ENCODE measurements around the gene GPR33.
"Not testable (repeated sequence)": the region's sequence is repeated elsewhere in the genome, so short reads cannot be mapped to it uniquely, and the experiment has no call there.

GPR33 gene

GRCh38 chr14:31484754-31485153, 3.1 kb downstream of the GPR33 start:
- Mint-ChIP-seq H3K27ac (peak overlapping the region; percentile 74), H3K4me3 (no peak overlapping the region), H3K36me3 (ENCODE audit: low read depth) (peaks cover 5% of the 10 kb centered on the region), H3K27me3 (peaks cover 6% of the 10 kb centered on the region), H3K9me3 (peaks cover 13% of the 10 kb centered on the region), H3K4me1 (ENCODE audit: low read depth) (peaks cover 46% of the 10 kb centered on the region)
- intact Hi-C loops (cut with micrococcal nuclease): loop anchor here (5.0 kb wide), 1 partner anchor 78 kb away; the partner anchor contains the start of gene NUBPL

DNA sequence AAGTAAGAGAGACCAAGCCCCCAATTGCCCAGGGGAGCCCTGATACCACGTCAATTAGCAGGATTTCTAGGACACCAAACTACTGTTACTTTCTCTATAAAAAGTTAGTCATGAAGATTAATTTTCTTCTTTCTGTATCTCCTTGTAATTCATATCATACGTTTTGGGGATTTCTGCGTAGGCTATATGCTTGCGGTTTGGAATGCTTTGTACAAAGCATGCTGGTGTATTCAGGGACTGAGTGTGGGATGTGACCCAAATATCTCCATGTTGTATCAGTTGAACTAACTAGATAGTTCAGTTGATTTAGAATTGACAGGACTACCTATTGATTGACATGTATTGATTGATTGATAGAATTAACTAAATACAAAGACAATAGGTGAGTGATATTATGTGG, 7.7 kb downstream of the GPR33 start:
- peaks cover 25% of the 10 kb centered on the region for H3K4me1 Mint-ChIP-seq (ENCODE audit: low read depth)
- H3K27me3 Mint-ChIP-seq: peaks cover 7% of the 10 kb centered on the region
- H3K4me3 Mint-ChIP-seq: no peak overlapping the region
- H3K27ac Mint-ChIP-seq: no peak overlapping the region
- intact Hi-C loops (cut with micrococcal nuclease): no loop called here
- no peaks in the 10 kb centered on the region for H3K36me3 Mint-ChIP-seq (ENCODE audit: low read depth)
- peaks cover 8% of the 10 kb centered on the region for H3K9me3 Mint-ChIP-seq

- peaks cover 8% of the 10 kb centered on the region for H3K9me3 Mint-ChIP-seq
- intact Hi-C loops (cut with micrococcal nuclease): no loop called here
- no peak overlapping the region for H3K4me3 Mint-ChIP-seq
- peaks cover 7% of the 10 kb centered on the region for H3K27me3 Mint-ChIP-seq
- no peaks in the 10 kb centered on the region for H3K36me3 Mint-ChIP-seq (ENCODE audit: low read depth)
- H3K4me1 Mint-ChIP-seq (ENCODE audit: low read depth): peaks cover 21% of the 10 kb centered on the region
- no peak overlapping the region for H3K27ac Mint-ChIP-seq
Observed at GRCh38 chr14:31479027-31479426, 8.8 kb downstream of the GPR33 start.

- Mint-ChIP-seq H3K27me3 (peaks cover 4% of the 10 kb centered on the region), H3K27ac (no peak overlapping the region), H3K9me3 (peaks cover 18% of the 10 kb centered on the region), H3K36me3 (ENCODE audit: low read depth) (no peaks in the 10 kb centered on the region), H3K4me1 (ENCODE audit: low read depth) (peaks cover 12% of the 10 kb centered on the region), H3K4me3 (no peak overlapping the region)
- intact Hi-C loops (cut with micrococcal nuclease): no loop called here
Observed at GRCh38 chr14:31477248-31477647, 10.6 kb downstream of the GPR33 start.

- H3K27me3 Mint-ChIP-seq: peaks cover 4% of the 10 kb centered on the region
- intact Hi-C loops (cut with micrococcal nuclease): no loop called here
- peaks cover 12% of the 10 kb centered on the region for H3K4me1 Mint-ChIP-seq (ENCODE audit: low read depth)
- H3K36me3 Mint-ChIP-seq (ENCODE audit: low read depth): no peaks in the 10 kb centered on the region
- peaks cover 18% of the 10 kb centered on the region for H3K9me3 Mint-ChIP-seq
- H3K27ac Mint-ChIP-seq: no peak overlapping the region
- no peak overlapping the region for H3K4me3 Mint-ChIP-seq
Observed at GRCh38 chr14:31476131-31476866, 11.5 kb downstream of the GPR33 start.

GRCh38 chr14:31466554-31466953, 21.3 kb downstream of the GPR33 start:
- Mint-ChIP-seq H3K9me3 (peaks cover 9% of the 10 kb centered on the region), H3K27me3 (no peaks in the 10 kb centered on the region), H3K4me1 (ENCODE audit: low read depth) (peaks cover 3% of the 10 kb centered on the region), H3K36me3 (ENCODE audit: low read depth) (no peaks in the 10 kb centered on the region), H3K4me3 (no peak overlapping the region), H3K27ac (no peak overlapping the region)
- intact Hi-C loops (cut with micrococcal nuclease): no loop called here

DNA sequence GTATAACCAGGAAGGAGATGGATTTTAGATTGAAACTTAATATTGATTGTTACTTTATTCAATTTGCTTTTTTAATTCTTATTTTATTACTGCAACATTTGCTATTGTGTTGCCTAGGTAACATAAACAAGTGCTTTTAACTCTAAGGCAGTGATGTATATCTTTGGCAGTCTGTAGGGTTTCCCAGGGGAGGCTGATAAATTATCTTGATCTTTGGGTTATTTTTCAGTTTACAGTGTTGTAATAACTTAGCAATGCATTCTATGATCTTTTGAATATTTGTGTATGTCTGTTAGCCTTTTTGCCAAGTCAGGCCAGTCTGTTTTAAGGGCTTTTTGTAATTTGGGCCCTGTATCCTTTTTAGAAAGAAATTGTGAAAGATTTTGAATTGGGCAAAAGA, 22.7 kb downstream of the GPR33 start:
- Mint-ChIP-seq H3K36me3 (ENCODE audit: low read depth) (no peaks in the 10 kb centered on the region), H3K4me3 (no peak overlapping the region), H3K9me3 (peaks cover 9% of the 10 kb centered on the region), H3K4me1 (ENCODE audit: low read depth) (peaks cover 7% of the 10 kb centered on the region), H3K27ac (no peak overlapping the region), H3K27me3 (peaks cover 1% of the 10 kb centered on the region)
- intact Hi-C loops (cut with micrococcal nuclease): no loop called here

DNA sequence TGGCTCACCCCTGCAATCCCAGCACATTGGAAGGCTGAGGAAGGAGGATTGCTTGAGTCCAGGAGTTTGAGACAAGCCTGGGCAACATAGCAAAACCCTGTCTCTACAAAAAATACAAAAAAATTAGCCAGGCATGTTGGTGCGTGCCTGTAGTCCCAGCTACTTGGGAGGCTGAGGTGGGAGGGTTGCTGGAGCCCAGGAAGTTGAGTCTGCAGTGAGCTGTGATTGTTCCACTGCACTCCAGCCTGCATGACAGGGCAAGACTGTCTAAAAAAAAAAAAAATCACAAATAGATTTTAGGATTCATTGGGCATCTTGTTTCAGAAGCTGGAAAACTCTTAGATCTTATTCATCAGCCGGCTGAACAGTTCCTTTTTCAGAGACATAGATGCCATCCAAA, 25.4 kb downstream of the GPR33 start:
- H3K27ac Mint-ChIP-seq; intact Hi-C loops (cut with micrococcal nuclease); H3K36me3 Mint-ChIP-seq (ENCODE audit: low read depth); H3K4me3 Mint-ChIP-seq; H3K9me3 Mint-ChIP-seq; H3K4me1 Mint-ChIP-seq (ENCODE audit: low read depth); H3K27me3 Mint-ChIP-seq: not testable (repeated sequence)

GRCh38 chr14:31461545-31461944, 26.3 kb downstream of the GPR33 start:
- peaks cover 2% of the 10 kb centered on the region for H3K27me3 Mint-ChIP-seq
- no peak overlapping the region for H3K4me3 Mint-ChIP-seq
- no peak overlapping the region for H3K27ac Mint-ChIP-seq
- intact Hi-C loops (cut with micrococcal nuclease): no loop called here
- H3K36me3 Mint-ChIP-seq (ENCODE audit: low read depth): no peaks in the 10 kb centered on the region
- H3K4me1 Mint-ChIP-seq (ENCODE audit: low read depth): peaks cover 11% of the 10 kb centered on the region
- no peaks in the 10 kb centered on the region for H3K9me3 Mint-ChIP-seq

DNA sequence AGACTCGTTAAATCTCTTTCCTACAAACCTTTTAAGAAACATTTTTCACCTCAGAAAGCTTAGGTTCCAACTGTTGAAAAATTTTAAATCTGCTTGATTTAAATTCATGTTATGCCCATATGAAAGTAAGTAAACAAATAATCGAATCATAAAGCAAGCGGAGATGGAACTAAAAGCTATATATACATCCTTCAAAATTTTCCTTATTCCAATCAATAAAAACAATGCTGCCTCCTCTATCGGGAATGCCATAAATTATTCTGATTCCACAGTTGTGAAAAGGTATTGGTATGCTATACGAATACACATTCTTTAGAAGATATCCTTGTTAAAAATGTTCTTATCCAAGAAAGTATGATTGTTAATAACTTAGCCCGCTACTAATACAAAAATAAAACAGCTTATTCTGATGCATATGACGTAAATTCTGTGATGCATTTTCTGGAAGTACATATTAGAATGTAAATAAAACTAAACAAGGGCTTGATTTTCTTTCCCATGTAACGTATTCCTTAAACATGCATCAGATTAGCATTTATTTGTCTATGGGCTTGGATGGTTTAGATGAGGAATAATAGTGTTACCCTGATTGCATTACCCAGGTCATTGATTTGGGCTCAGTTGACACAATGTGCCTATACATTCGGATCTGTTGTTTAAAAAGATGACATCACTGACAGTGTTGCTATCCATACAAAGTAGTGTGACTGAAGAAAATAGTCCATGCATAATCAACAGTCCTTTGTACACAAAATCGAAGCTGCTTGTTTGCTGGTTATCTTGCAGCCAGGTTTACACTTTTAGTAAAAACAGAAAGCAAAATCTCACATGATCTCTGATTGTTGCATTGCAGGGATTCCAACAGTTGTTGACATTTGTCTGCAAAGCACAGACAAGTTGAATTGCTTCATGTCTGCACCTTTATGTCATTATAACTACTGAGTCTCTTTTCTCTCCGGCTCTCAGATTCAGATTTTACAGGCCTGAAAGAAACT, 29.9 kb downstream of the GPR33 start:
- Mint-ChIP-seq H3K27me3 (peaks cover 2% of the 10 kb centered on the region), H3K4me3 (peak overlapping the region; percentile 90), H3K36me3 (ENCODE audit: low read depth) (no peaks in the 10 kb centered on the region), H3K9me3 (no peaks in the 10 kb centered on the region), H3K4me1 (ENCODE audit: low read depth) (peaks cover 13% of the 10 kb centered on the region), H3K27ac (peak overlapping the region; percentile 92)
- intact Hi-C loops (cut with micrococcal nuclease): loop anchor here (2.0 kb wide), 2 partner anchors 31 to 39 kb away; partner anchors contain the start of gene GPR33

DNA sequence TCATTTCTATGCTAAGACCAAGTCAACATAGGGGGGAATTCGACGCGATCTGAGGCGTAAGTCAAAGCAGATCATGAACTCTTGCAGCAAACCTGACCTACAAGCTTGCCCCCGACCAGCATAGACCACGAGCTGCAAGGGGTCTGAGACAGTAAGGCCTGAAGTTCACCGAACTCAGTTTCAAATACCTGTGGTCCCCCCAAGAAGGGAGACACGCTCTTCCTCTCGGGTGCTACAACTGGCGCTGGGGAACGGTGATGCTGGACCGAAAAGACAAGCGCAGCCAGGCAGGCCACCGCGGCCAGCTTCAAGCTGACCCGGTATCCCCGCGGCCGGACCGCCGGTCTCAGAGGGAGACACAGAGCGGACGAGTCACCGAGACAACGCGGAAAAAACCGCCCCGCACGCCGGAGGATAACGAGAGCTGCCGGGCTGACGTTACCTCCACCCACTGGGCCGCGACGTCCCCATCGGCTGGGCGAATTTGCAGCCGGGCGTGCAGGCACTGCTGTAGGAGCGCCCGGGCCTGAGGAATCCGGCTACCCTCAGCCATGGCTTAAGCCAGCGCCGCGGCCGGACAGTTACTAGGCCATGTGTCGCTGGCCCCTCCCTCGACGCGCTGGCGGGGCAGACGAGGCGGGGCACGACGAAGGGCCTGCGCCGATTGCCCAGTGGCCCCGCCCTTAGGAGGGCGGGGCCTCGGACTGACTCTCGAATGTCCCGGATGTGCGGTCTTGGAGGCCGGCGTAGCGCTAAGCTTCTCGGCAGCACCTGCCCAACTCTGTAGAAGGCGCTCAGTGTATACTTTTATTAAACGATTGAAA, 30.8 kb downstream of the GPR33 start, which contains the start of gene DTD2:
Gene DTD2 (minus strand): TSS at position 666 of the 824 bp plus-strand sequence. CDS start 113 bp downstream, at position 553.
- Mint-ChIP-seq H3K36me3 (ENCODE audit: low read depth) (no peaks in the 10 kb centered on the region), H3K4me1 (ENCODE audit: low read depth) (peaks cover 13% of the 10 kb centered on the region), H3K9me3 (no peaks in the 10 kb centered on the region), H3K4me3 (peak within 1 kb of the TSS; percentile 90), H3K27ac (peak within 1 kb of the TSS; percentile 92), H3K27me3 (peaks cover 2% of the 10 kb centered on the region)
- intact Hi-C loops (cut with micrococcal nuclease): loop anchor here (2.0 kb wide), 2 partner anchors 32 to 38 kb away; partner anchors contain the start of gene GPR33

DNA sequence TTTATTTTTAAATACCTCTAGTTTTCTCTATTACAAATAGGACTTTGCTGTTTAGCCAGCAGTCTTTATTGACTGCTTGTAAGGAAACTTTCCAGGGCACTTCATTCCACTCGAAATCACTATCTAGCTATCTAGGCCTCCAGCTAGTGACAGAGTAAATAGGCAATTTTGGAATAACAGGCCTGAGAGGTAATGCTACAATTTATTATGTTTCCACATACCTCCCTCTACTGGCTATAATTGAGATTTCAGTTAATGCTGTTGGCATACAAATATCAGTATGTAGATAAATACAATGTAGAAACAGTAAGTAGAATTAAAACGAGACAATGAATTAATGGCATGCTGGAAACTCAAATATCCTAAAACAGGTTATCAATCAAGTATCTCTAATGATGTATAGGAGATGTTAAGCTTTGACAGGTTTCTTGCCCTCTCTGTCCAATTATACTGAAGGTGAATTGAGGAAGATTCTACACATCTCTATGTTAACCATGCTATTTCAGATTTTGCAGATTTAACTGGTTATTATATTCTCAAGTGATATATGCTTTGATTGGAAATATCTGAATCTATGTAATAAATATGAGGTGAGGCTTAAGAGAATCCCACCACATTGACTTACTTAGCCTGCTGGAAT, 37.7 kb downstream of the GPR33 start:
- no peak overlapping the region for H3K4me3 Mint-ChIP-seq
- peaks cover 17% of the 10 kb centered on the region for H3K36me3 Mint-ChIP-seq (ENCODE audit: low read depth)
- H3K9me3 Mint-ChIP-seq: no peaks in the 10 kb centered on the region
- intact Hi-C loops (cut with micrococcal nuclease): loop anchor here (1.0 kb wide), 1 partner anchor 51 kb away; no protein-coding TSS in a partner anchor
- no peak overlapping the region for H3K27ac Mint-ChIP-seq
- H3K27me3 Mint-ChIP-seq: no peaks in the 10 kb centered on the region
- H3K4me1 Mint-ChIP-seq (ENCODE audit: low read depth): peaks cover 4% of the 10 kb centered on the region

DNA sequence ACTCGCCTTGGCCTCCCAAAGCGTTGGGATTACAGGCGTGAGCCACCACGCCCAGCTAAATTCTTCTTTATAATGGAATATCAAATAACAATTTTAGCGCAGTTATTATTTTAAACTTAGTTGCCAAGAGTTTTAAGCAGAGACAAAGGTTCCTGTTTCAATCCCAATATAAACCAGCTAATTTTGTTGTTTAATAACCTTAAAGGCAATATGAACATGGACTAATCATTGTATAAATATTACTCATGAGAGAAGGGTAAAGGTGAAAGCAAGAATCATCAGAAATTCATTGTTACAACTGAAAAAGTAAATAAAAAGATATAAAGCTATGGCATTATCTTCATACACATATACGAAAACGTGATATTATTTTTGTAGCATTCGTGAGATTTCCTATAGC, 38.7 kb downstream of the GPR33 start:
- no peaks in the 10 kb centered on the region for H3K27me3 Mint-ChIP-seq
- intact Hi-C loops (cut with micrococcal nuclease): no loop called here
- H3K27ac Mint-ChIP-seq: no peak overlapping the region
- H3K4me1 Mint-ChIP-seq (ENCODE audit: low read depth): peaks cover 4% of the 10 kb centered on the region
- H3K36me3 Mint-ChIP-seq (ENCODE audit: low read depth): peaks cover 17% of the 10 kb centered on the region
- no peak overlapping the region for H3K4me3 Mint-ChIP-seq
- no peaks in the 10 kb centered on the region for H3K9me3 Mint-ChIP-seq
